Stimulated activated CD8-positive, alpha-beta memory T cell treated with anti-CD3 and anti-CD28 coated beads, Interleukin-12 subunit alpha, Interleukin-12 subunit beta, amount 100 ng/mL, for 1 hour (primary cell): Measurements from ENCODE around the gene RAP2A.

Experiments used
- DNase-seq: peaks from one replicate; pipeline ENCODE4 v3.0.0-alpha.2; 2020; ENCODE audit warnings: low read depth

Gene RAP2A

GRCh38 chr13:97495678-97496077, 61.7 kb downstream of the RAP2A start:
- no peak for DNase-seq

GRCh38 chr13:97496511-97496910, 62.5 kb downstream of the RAP2A start:
- DNase-seq: no peak

GRCh38 chr13:97497400-97497799, 63.4 kb downstream of the RAP2A start:
- no peak for DNase-seq

- DNase-seq: no peak
These were observed 64.5 kb downstream of the RAP2A start for GRCh38 chr13:97498419-97498818.

- DNase-seq: no peak
These were observed 65.2 kb downstream of the RAP2A start for GRCh38 chr13:97499181-97499580.

GRCh38 chr13:97502181-97502580, 68.2 kb downstream of the RAP2A start:
- no peak for DNase-seq

GRCh38 chr13:97502706-97503105, 68.7 kb downstream of the RAP2A start:
- DNase-seq: no peak

- DNase-seq: no peak
These were observed 71.0 kb downstream of the RAP2A start for GRCh38 chr13:97505017-97505416.

GRCh38 chr13:97506511-97506910, 72.5 kb downstream of the RAP2A start:
- DNase-seq: no peak

- DNase-seq: no peak
These were observed 78.8 kb downstream of the RAP2A start for GRCh38 chr13:97512732-97513131.

GRCh38 chr13:97515643-97516042, 81.7 kb downstream of the RAP2A start:
- DNase-seq: no peak

GRCh38 chr13:97517967-97518366, 84.0 kb downstream of the RAP2A start:
- DNase-seq: no peak
